ENCODE data around the gene SPCS3.
"Not testable (repeated sequence)": the region's sequence is repeated elsewhere in the genome, so short reads cannot be mapped to it uniquely, and the experiment has no call there.

SPCS3 gene

GRCh38 chr4:176343286-176343685 is 23.5 kb downstream of the SPCS3 start:
- H3K9me3 ChIP-seq (ENCODE audit: control insufficient read depth, insufficient read depth, low read length) = peaks cover 20% of the 10 kb centered on the region
- peaks cover 4% of the 10 kb centered on the region; the same call in 1 of the 2 replicates for H3K36me3 ChIP-seq (ENCODE audit: control insufficient read depth, low read length)
- no peak for TF ChIP-seq CTCF (IDR thresholded peaks at IDR 0.05; ENCODE audit: low read depth, low read length, poor library complexity, severe bottlenecking)
- TF ChIP-seq EZH2phosphoT487 (IDR thresholded peaks at IDR 0.05; ENCODE audit: borderline replicate concordance, low read length) = no peak
- peaks cover 7% of the 10 kb centered on the region for H3F3A ChIP-seq (ENCODE audit: control insufficient read depth, insufficient read depth)
- H3K79me2 ChIP-seq (ENCODE audit: control insufficient read depth, low read length) = no peaks in the 10 kb centered on the region
- H3K27me3 ChIP-seq (ENCODE audit: control insufficient read depth, low read length) = no peaks in the 10 kb centered on the region
- H3K4me1 ChIP-seq (ENCODE audit: control insufficient read depth, low read length) = peaks cover 12% of the 10 kb centered on the region
- H3K27ac ChIP-seq (ENCODE audit: low read depth, low read length) = no peak overlapping the region
- H3K4me3 ChIP-seq (ENCODE audit: low read length) = no peak overlapping the region
- H3K9me2 ChIP-seq (replicated peaks; ENCODE audit: control insufficient read depth, low read length) = no peaks in the 10 kb centered on the region
- no peak overlapping the region for H3K4me2 ChIP-seq (ENCODE audit: low read length)
- H4K20me1 ChIP-seq (ENCODE audit: control insufficient read depth, insufficient read depth, low read depth, low read length) = no peaks in the 10 kb centered on the region

GRCh38 chr4:176345346-176345745 is 25.6 kb downstream of the SPCS3 start:
- not testable (repeated sequence) for H3K4me2 ChIP-seq (ENCODE audit: low read length); H3K36me3 ChIP-seq (ENCODE audit: control insufficient read depth, low read length); H3K9me2 ChIP-seq (replicated peaks; ENCODE audit: control insufficient read depth, low read length); H3F3A ChIP-seq (ENCODE audit: control insufficient read depth, insufficient read depth); H3K27ac ChIP-seq (ENCODE audit: low read depth, low read length); H3K27me3 ChIP-seq (ENCODE audit: control insufficient read depth, low read length); H4K20me1 ChIP-seq (ENCODE audit: control insufficient read depth, insufficient read depth, low read depth, low read length); H3K79me2 ChIP-seq (ENCODE audit: control insufficient read depth, low read length); H3K4me3 ChIP-seq (ENCODE audit: low read length); H3K4me1 ChIP-seq (ENCODE audit: control insufficient read depth, low read length)
- peaks cover 20% of the 10 kb centered on the region for H3K9me3 ChIP-seq (ENCODE audit: control insufficient read depth, insufficient read depth, low read length)

- H3K79me2 ChIP-seq (ENCODE audit: control insufficient read depth, low read length); H3K4me2 ChIP-seq (ENCODE audit: low read length); H3K27ac ChIP-seq (ENCODE audit: low read depth, low read length); H3K9me2 ChIP-seq (replicated peaks; ENCODE audit: control insufficient read depth, low read length); H4K20me1 ChIP-seq (ENCODE audit: control insufficient read depth, insufficient read depth, low read depth, low read length); H3K36me3 ChIP-seq (ENCODE audit: control insufficient read depth, low read length); H3K4me1 ChIP-seq (ENCODE audit: control insufficient read depth, low read length); H3F3A ChIP-seq (ENCODE audit: control insufficient read depth, insufficient read depth); H3K27me3 ChIP-seq (ENCODE audit: control insufficient read depth, low read length); H3K4me3 ChIP-seq (ENCODE audit: low read length): not testable (repeated sequence)
- peaks cover 20% of the 10 kb centered on the region for H3K9me3 ChIP-seq (ENCODE audit: control insufficient read depth, insufficient read depth, low read length)
Observed at GRCh38 chr4:176346836-176347235, 27.1 kb downstream of the SPCS3 start.

- no peaks in the 10 kb centered on the region for H3K27me3 ChIP-seq (ENCODE audit: control insufficient read depth, low read length)
- no peaks in the 10 kb centered on the region for H4K20me1 ChIP-seq (ENCODE audit: control insufficient read depth, insufficient read depth, low read depth, low read length)
- H3K79me2 ChIP-seq (ENCODE audit: control insufficient read depth, low read length) = no peaks in the 10 kb centered on the region
- no peaks in the 10 kb centered on the region for H3F3A ChIP-seq (ENCODE audit: control insufficient read depth, insufficient read depth)
- H3K4me1 ChIP-seq (ENCODE audit: control insufficient read depth, low read length) = no peaks in the 10 kb centered on the region
- no peaks in the 10 kb centered on the region for H3K36me3 ChIP-seq (ENCODE audit: control insufficient read depth, low read length)
- H3K9me2 ChIP-seq (replicated peaks; ENCODE audit: control insufficient read depth, low read length) = no peaks in the 10 kb centered on the region
- H3K9me3 ChIP-seq (ENCODE audit: control insufficient read depth, insufficient read depth, low read length) = no peaks in the 10 kb centered on the region
- no peak overlapping the region for H3K4me2 ChIP-seq (ENCODE audit: low read length)
- no peak for TF ChIP-seq EZH2phosphoT487 (IDR thresholded peaks at IDR 0.05; ENCODE audit: borderline replicate concordance, low read length)
- TF ChIP-seq CTCF (IDR thresholded peaks at IDR 0.05; ENCODE audit: low read depth, low read length, poor library complexity, severe bottlenecking) = no peak
- no peak overlapping the region for H3K4me3 ChIP-seq (ENCODE audit: low read length)
- H3K27ac ChIP-seq (ENCODE audit: low read depth, low read length) = no peak overlapping the region
Observed at GRCh38 chr4:176350671-176351070, 30.9 kb downstream of the SPCS3 start.

Data from DOHH2 (cell line).